HepG2 (cell line): Measurements from ENCODE around the gene GEMIN2. TPM values are rescaled to one million over a fixed set of nuclear protein-coding genes. Genes with fewer than 3 reads are reported as not detected.

ENCODE experiments used
- ARNT ChIP-seq: fragments of 450-650 bp; IDR thresholded peaks from 2 replicates; pipeline ENCODE4 v1.6.1; 2017
- FOXP1 ChIP-seq, 2 experiments: fragments of 450-650 bp in 1 of 2; IDR thresholded peaks; 2 replicates each; pipeline ENCODE4 v1.6.1; 2017 to 2018; ENCODE audit warnings: antibody characterized with exemption in 1 of 2
- GPBP1L1 ChIP-seq: sonication (generic); formaldehyde crosslinking; IDR thresholded peaks from 2 replicates; pipeline ENCODE4 v1.5.0; 2020; ENCODE audit warnings: mild to moderate bottlenecking, missing genetic modification reagents
- HDAC2 ChIP-seq: sonication (generic); formaldehyde crosslinking; IDR thresholded peaks from 2 replicates; pipeline ENCODE4 v1.4.0; 2020; ENCODE audit warnings: missing genetic modification reagents
- MEF2D ChIP-seq: sonication (generic); formaldehyde crosslinking; IDR thresholded peaks from 2 replicates; pipeline ENCODE4 v1.5.1; 2020; ENCODE audit warnings: mild to moderate bottlenecking, missing genetic modification reagents
- MXD4 ChIP-seq: IDR thresholded peaks from 2 replicates; pipeline ENCODE4 v1.6.1; 2016; ENCODE audit warnings: mild to moderate bottlenecking, missing biosample characterization, missing genetic modification reagents
- MXI1 ChIP-seq: IDR thresholded peaks from 3 replicates; pipeline ENCODE4 v1.6.1; 2012; ENCODE audit warnings: low read depth, low read length, inconsistent platforms, borderline replicate concordance
- PTBP1 ChIP-seq: fragments of 200-400 bp; formaldehyde crosslinking; IDR thresholded peaks from 2 replicates; pipeline ENCODE4 v1.6.1; 2018; ENCODE audit warnings: low read length, low read depth; ENCODE audit not compliant: poor library complexity, severe bottlenecking
- RARA ChIP-seq: IDR thresholded peaks from 2 replicates; pipeline ENCODE4 v1.6.1; 2016; ENCODE audit warnings: missing genetic modification reagents, missing compliant biosample characterization
- SMAD9 ChIP-seq: sonication (generic); formaldehyde crosslinking; IDR thresholded peaks from 2 replicates; pipeline ENCODE4 v1.5.1; 2020; ENCODE audit warnings: mild to moderate bottlenecking, missing genetic modification reagents
- ZBTB43 ChIP-seq: sonication (generic); formaldehyde crosslinking; conservative IDR thresholded peaks from 2 replicates; pipeline ENCODE4 v1.4.0; 2020; ENCODE audit warnings: missing genetic modification reagents
- ZIK1 ChIP-seq: sonication (generic); formaldehyde crosslinking; IDR thresholded peaks from 2 replicates; pipeline ENCODE4 v1.5.0; 2020; ENCODE audit warnings: mild to moderate bottlenecking, low read depth, missing genetic modification reagents, borderline replicate concordance
- ZNF136 ChIP-seq: sonication (generic); formaldehyde crosslinking; IDR thresholded peaks from 2 replicates; pipeline ENCODE4 v1.8.1; 2022; ENCODE audit warnings: low read depth, mild to moderate bottlenecking, moderate library complexity, missing genetic modification reagents
- ZNF382 ChIP-seq: sonication (generic); formaldehyde crosslinking; IDR thresholded peaks from 2 replicates; pipeline ENCODE4 v1.5.0; 2020; ENCODE audit warnings: missing genetic modification reagents, mild to moderate bottlenecking, borderline replicate concordance
- ZNF780A ChIP-seq: sonication (generic); formaldehyde crosslinking; IDR thresholded peaks from 2 replicates; pipeline ENCODE4 v1.8.0; 2022; ENCODE audit warnings: mild to moderate bottlenecking, missing genetic modification reagents, moderate library complexity
- ZNF790 ChIP-seq: sonication (generic); formaldehyde crosslinking; IDR thresholded peaks from 2 replicates; pipeline ENCODE4 v1.8.0; 2022; ENCODE audit warnings: missing genetic modification reagents, mild to moderate bottlenecking, borderline replicate concordance
- ZNF792 ChIP-seq: IDR thresholded peaks from 2 replicates; pipeline ENCODE4 v1.6.1; 2016
- polyA plus RNA-seq, 8 experiments: library from polyadenylated mRNA; depleted of rRNA in 3 of 8; stranded (reverse) in 7 of 8; unstranded in 1 of 8; fragments of >200 nt; fragmentation: Illumina TruSeq in 4 of 8; extraction: Trizol in 4 of 8; gene quantifications; 2 replicates each; pipeline versions ENCODE4 v1.2.1 to v1.2.3, GENCODE V29; 2011 to 2016; ENCODE audit warnings: low read depth in 4 of 8, missing spikeins in 1 of 8, mixed read lengths in 1 of 8; ENCODE audit not compliant: insufficient read depth in 1 of 8
- total RNA-seq, 5 experiments: library from RNA; depleted of rRNA; stranded (reverse); fragments of >200 nt; fragmentation: Illumina TruSeq; extraction: Trizol; gene quantifications; 2 replicates each; pipeline ENCODE4 v1.2.3, GENCODE V29; 2016; ENCODE audit warnings: low read depth in 1 of 5
- TF ChIP-seq, protein P1 (sequence below): sonication (generic); formaldehyde crosslinking; IDR thresholded peaks from 2 replicates; pipeline ENCODE4 v1.5.1; 2020; ENCODE audit warnings: mild to moderate bottlenecking, missing genetic modification reagents, moderate library complexity
- TF ChIP-seq, protein P2 (sequence below): IDR thresholded peaks from 2 replicates; pipeline ENCODE4 v1.6.1; 2012; ENCODE audit warnings: inconsistent platforms
- TF ChIP-seq, protein P3 (sequence below): sonication (generic); formaldehyde crosslinking; IDR thresholded peaks from 2 replicates; pipeline ENCODE4 v1.5.0; 2020; ENCODE audit warnings: missing genetic modification reagents
- TF ChIP-seq, protein P4 (sequence below): sonication (generic); formaldehyde crosslinking; IDR thresholded peaks from 2 replicates; pipeline ENCODE4 v1.4.0; 2020; ENCODE audit warnings: missing genetic modification reagents

The GEMIN2 gene
- total and polyA plus RNA-seq, 2 of the 13 experiments (the other 11 are each of a cell fraction or from before 2014, with no cell fraction given), result 54.8 to 110 TPM

- TF ChIP-seq, protein P1, sequence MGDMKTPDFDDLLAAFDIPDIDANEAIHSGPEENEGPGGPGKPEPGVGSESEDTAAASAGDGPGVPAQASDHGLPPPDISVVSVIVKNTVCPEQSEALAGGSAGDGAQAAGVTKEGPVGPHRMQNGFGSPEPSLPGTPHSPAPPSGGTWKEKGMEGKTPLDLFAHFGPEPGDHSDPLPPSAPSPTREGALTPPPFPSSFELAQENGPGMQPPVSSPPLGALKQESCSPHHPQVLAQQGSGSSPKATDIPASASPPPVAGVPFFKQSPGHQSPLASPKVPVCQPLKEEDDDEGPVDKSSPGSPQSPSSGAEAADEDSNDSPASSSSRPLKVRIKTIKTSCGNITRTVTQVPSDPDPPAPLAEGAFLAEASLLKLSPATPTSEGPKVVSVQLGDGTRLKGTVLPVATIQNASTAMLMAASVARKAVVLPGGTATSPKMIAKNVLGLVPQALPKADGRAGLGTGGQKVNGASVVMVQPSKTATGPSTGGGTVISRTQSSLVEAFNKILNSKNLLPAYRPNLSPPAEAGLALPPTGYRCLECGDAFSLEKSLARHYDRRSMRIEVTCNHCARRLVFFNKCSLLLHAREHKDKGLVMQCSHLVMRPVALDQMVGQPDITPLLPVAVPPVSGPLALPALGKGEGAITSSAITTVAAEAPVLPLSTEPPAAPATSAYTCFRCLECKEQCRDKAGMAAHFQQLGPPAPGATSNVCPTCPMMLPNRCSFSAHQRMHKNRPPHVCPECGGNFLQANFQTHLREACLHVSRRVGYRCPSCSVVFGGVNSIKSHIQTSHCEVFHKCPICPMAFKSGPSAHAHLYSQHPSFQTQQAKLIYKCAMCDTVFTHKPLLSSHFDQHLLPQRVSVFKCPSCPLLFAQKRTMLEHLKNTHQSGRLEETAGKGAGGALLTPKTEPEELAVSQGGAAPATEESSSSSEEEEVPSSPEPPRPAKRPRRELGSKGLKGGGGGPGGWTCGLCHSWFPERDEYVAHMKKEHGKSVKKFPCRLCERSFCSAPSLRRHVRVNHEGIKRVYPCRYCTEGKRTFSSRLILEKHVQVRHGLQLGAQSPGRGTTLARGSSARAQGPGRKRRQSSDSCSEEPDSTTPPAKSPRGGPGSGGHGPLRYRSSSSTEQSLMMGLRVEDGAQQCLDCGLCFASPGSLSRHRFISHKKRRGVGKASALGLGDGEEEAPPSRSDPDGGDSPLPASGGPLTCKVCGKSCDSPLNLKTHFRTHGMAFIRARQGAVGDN (CRISPR knock-in tag), result no peak
- no peak for TF ChIP-seq MXD4
- TF ChIP-seq, protein P2, sequence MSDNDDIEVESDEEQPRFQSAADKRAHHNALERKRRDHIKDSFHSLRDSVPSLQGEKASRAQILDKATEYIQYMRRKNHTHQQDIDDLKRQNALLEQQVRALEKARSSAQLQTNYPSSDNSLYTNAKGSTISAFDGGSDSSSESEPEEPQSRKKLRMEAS, result peak; percentile 31; the same call in 1 of the 2 replicates
- no peak for TF ChIP-seq GPBP1L1 (CRISPR knock-in tag)
- TF ChIP-seq ZNF136 (CRISPR knock-in tag), result 0 out of 2 replicates have a peak, but pooled peaks have one; percentile 58
- TF ChIP-seq FOXP1 (IDR thresholded peaks at IDR 0.05), result no peak
- TF ChIP-seq FOXP1 (CRISPR knock-in tag; IDR thresholded peaks at IDR 0.05), result 0 out of 2 replicates have a peak, but pooled peaks have one; percentile 5
- TF ChIP-seq, protein P3, sequence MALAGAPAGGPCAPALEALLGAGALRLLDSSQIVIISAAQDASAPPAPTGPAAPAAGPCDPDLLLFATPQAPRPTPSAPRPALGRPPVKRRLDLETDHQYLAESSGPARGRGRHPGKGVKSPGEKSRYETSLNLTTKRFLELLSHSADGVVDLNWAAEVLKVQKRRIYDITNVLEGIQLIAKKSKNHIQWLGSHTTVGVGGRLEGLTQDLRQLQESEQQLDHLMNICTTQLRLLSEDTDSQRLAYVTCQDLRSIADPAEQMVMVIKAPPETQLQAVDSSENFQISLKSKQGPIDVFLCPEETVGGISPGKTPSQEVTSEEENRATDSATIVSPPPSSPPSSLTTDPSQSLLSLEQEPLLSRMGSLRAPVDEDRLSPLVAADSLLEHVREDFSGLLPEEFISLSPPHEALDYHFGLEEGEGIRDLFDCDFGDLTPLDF (CRISPR knock-in tag), result no peak
- no peak for TF ChIP-seq ZBTB43 (CRISPR knock-in tag)
- peak; percentile 18; the same call in 1 of the 3 replicates for TF ChIP-seq MXI1
- TF ChIP-seq HDAC2, result peak; percentile 55; the same call in 1 of the 2 replicates
- no peak for TF ChIP-seq ZNF790 (CRISPR knock-in tag)
- no peak for TF ChIP-seq SMAD9
- 0 out of 2 replicates have a peak, but pooled peaks have one; percentile 50 for TF ChIP-seq ZNF780A
- TF ChIP-seq ZNF382 (CRISPR knock-in tag), result no peak
- TF ChIP-seq ZNF792 (CRISPR knock-in tag), result peak; percentile 89
- TF ChIP-seq, protein P4, sequence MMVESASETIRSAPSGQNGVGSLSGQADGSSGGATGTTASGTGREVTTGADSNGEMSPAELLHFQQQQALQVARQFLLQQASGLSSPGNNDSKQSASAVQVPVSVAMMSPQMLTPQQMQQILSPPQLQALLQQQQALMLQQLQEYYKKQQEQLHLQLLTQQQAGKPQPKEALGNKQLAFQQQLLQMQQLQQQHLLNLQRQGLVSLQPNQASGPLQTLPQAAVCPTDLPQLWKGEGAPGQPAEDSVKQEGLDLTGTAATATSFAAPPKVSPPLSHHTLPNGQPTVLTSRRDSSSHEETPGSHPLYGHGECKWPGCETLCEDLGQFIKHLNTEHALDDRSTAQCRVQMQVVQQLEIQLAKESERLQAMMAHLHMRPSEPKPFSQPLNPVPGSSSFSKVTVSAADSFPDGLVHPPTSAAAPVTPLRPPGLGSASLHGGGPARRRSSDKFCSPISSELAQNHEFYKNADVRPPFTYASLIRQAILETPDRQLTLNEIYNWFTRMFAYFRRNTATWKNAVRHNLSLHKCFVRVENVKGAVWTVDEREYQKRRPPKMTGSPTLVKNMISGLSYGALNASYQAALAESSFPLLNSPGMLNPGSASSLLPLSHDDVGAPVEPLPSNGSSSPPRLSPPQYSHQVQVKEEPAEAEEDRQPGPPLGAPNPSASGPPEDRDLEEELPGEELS (CRISPR knock-in tag), result no peak
- no peak for TF ChIP-seq PTBP1
- TF ChIP-seq ARNT, result no peak
- TF ChIP-seq MEF2D (CRISPR knock-in tag), result no peak
- TF ChIP-seq ZIK1, result no peak
- TF ChIP-seq RARA (CRISPR knock-in tag), result peak; percentile 68
Observed at GRCh38 chr14:39097159-39097558, 17.0 kb upstream of the GEMIN2 start (continued).
